AG09319 (cell line): ENCODE measurements around the gene USP22.
"Not testable (repeated sequence)": the region's sequence is repeated elsewhere in the genome, so short reads cannot be mapped to it uniquely, and the experiment has no call there.

ENCODE experiments used
- DNase-seq: peaks from one replicate; pipeline ENCODE4 v3.0.0-alpha.2; 2010; ENCODE audit warnings: low read depth; ENCODE audit errors: extremely low read depth
- CTCF ChIP-seq: IDR thresholded peaks from 2 replicates; pipeline ENCODE4 v1.5.1; 2011; ENCODE audit warnings: low read depth, mild to moderate bottlenecking, inconsistent platforms, low read length, moderate library complexity

USP22 gene

GRCh38 chr17:21061971-21062526 is 19.2 kb upstream of the USP22 start:
- TF ChIP-seq CTCF, result no peak
- DNase-seq, result no peak

DNA sequence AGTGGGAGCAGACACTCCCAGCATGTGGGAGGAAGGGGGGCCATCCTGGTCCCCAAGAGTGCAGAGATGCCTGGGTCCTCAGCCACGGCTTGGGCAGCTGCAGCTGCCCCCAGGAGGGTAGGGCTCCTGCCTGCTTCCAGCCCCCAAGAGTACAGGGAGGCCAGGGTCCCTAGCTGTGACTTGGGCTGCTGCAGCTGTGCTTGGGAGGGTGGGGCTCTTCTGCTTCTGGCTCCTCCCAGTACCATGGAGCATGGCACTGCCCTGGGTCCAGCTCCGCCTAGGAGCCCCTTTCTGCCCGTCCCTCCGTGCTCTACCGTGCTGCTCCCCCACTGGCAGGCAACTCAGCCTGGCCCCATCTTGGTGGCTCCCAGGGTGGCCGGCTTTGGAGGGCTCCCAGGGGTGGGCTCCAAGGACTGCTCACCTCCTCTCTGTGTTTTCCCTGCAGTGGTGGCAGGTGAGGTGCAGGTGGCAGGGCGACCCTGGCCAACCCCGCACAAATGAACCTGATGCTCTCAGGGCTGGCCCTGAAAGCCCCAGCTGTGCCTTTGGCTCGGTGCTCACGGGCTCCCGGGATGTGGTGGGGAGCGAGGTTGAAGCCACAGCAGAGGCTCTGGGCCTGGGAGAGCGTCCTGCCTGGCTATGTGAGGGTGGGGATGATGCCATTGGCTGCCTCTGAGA is 18.5 kb upstream of the USP22 start:
- TF ChIP-seq CTCF, result no peak
- no peak for DNase-seq

DNA sequence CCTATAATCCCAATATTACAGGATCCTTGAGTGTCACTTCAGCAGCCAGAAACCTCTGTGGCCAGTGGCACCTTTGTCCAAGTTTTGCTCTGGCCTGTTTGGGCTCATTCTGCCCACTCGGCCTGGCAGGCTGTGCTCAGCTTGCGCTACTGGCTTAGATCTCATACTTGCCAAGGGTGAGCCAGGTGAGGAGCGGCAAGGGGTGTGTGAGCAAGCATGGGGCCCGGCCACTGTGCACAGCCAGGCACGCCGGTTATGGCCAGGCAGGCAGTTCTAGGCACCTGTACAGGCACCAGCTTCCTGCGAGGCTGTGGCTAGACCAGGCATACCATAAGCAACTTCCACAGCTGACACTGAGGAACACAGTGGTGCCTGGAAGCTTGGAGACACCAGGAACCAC is 16.9 kb upstream of the USP22 start:
- no peak for TF ChIP-seq CTCF
- no peak for DNase-seq

GRCh38 chr17:21058098-21058893 is 15.5 kb upstream of the USP22 start:
- DNase-seq, result no peak
- TF ChIP-seq CTCF, result no peak

DNA sequence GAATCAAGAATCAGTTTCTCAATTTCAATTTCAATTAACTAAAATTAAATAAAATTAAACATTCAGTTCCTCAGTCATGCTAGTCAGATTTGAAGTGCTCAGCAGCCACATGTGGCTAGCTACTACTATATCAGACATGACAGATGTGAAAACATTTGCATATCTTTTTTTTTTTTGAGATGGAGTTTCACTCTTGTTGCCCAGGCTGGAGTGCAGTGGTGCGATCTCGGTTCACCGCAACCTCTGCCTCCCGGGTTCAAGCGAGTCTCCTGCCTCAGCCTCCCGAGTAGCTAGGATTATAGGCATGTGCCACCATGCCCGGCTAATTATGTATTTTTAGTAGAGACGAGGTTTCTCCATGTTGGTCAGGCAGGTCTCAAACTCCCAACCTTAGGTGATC is 10.2 kb upstream of the USP22 start:
- DNase-seq, result not testable (repeated sequence)

GRCh38 chr17:21049457-21049856 is 6.6 kb upstream of the USP22 start:
- TF ChIP-seq CTCF, result no peak
- no peak for DNase-seq

- DNase-seq, result no peak
- no peak for TF ChIP-seq CTCF
Measured at GRCh38 chr17:21046216-21046615, 3.4 kb upstream of the USP22 start.
